GM18502 (cell line): Measurements from ENCODE around the gene TBC1D5.
"Not testable (repeated sequence)": the region's sequence is repeated elsewhere in the genome, so short reads cannot be mapped to it uniquely, and the experiment has no call there.

Experiments
- ATAC-seq: cut with Tn5 transposase; IDR thresholded peaks from one replicate; pipeline ENCODE4 v1.9.1; 2021; ENCODE audit warnings: mild to moderate bottlenecking; ENCODE audit not compliant: unreplicated experiment, poor library complexity

TBC1D5 gene

GRCh38 chr3:17655743-17656142 lies 86.7 kb downstream of the TBC1D5 start:
- ATAC-seq, result peak; percentile 82

- not testable (repeated sequence) for ATAC-seq
These were observed 92.7 kb downstream of the TBC1D5 start for GRCh38 chr3:17649748-17650147.

- ATAC-seq, result not testable (repeated sequence)
These were observed 93.6 kb downstream of the TBC1D5 start for GRCh38 chr3:17648630-17649355.

GRCh38 chr3:17645074-17645698 lies 97.2 kb downstream of the TBC1D5 start:
- ATAC-seq, result no peak

- ATAC-seq, result no peak
These were observed 98.7 kb downstream of the TBC1D5 start for GRCh38 chr3:17643691-17644090.

- no peak for ATAC-seq
These were observed 100.0 kb downstream of the TBC1D5 start for GRCh38 chr3:17642474-17642873.

- no peak for ATAC-seq
These were observed 102.0 kb downstream of the TBC1D5 start for GRCh38 chr3:17640466-17640865.

- no peak for ATAC-seq
These were observed 102.7 kb downstream of the TBC1D5 start for GRCh38 chr3:17639765-17640164.

- ATAC-seq, result no peak
These were observed 103.2 kb downstream of the TBC1D5 start for GRCh38 chr3:17639257-17639656.

GRCh38 chr3:17638356-17638755 lies 104.1 kb downstream of the TBC1D5 start:
- no peak for ATAC-seq

GRCh38 chr3:17635675-17636074 lies 106.8 kb downstream of the TBC1D5 start:
- not testable (repeated sequence) for ATAC-seq

GRCh38 chr3:17634964-17635363 lies 107.5 kb downstream of the TBC1D5 start:
- ATAC-seq, result no peak

GRCh38 chr3:17634201-17634600 lies 108.2 kb downstream of the TBC1D5 start:
- ATAC-seq, result no peak

- ATAC-seq, result no peak
These were observed 109.9 kb downstream of the TBC1D5 start for GRCh38 chr3:17632401-17633100.

GRCh38 chr3:17631609-17632008 lies 110.8 kb downstream of the TBC1D5 start:
- ATAC-seq, result no peak

- no peak for ATAC-seq
These were observed 113.0 kb downstream of the TBC1D5 start for GRCh38 chr3:17629400-17629799.

- no peak for ATAC-seq
These were observed 116.0 kb downstream of the TBC1D5 start for GRCh38 chr3:17626395-17626794.

- ATAC-seq, result no peak
These were observed 117.3 kb downstream of the TBC1D5 start for GRCh38 chr3:17625133-17625532.

- ATAC-seq, result no peak
These were observed 119.0 kb downstream of the TBC1D5 start for GRCh38 chr3:17623464-17623863.

- ATAC-seq, result no peak
These were observed 122.5 kb downstream of the TBC1D5 start for GRCh38 chr3:17619968-17620367.

GRCh38 chr3:17613017-17613416 lies 129.4 kb downstream of the TBC1D5 start:
- not testable (repeated sequence) for ATAC-seq
